H9 (cell line): Measurements from ENCODE around the gene PAX9. TPM values are rescaled to one million over a fixed set of nuclear protein-coding genes. Genes with fewer than 3 reads are reported as not detected.

Source experiments
- DNase-seq: peaks from one replicate; pipeline ENCODE4 v3.0.0-alpha.2; 2017
- H2AFZ ChIP-seq: one replicate; pipeline ENCODE4 v1.6.1; 2013; ENCODE audit warnings: mild to moderate bottlenecking, low read length, control low read depth, moderate library complexity
- H2AK5ac ChIP-seq: 2 replicates; pipeline ENCODE4 v1.6.1; 2013; ENCODE audit warnings: low read length, control low read depth, mixed read lengths; ENCODE audit not compliant: insufficient read length
- H2BK120ac ChIP-seq: one replicate; pipeline ENCODE4 v1.6.1; 2013; ENCODE audit warnings: low read depth, mild to moderate bottlenecking, low read length, control low read depth, inconsistent platforms; ENCODE audit not compliant: poor library complexity, severe bottlenecking
- H2BK12ac ChIP-seq: 2 replicates; pipeline ENCODE4 v1.6.1; 2013; ENCODE audit warnings: low read length, control low read depth, mixed read lengths, low read depth; ENCODE audit not compliant: insufficient read length
- H2BK15ac ChIP-seq: 2 replicates; pipeline ENCODE4 v1.6.1; 2013; ENCODE audit warnings: low read depth, low read length, control low read depth
- H2BK20ac ChIP-seq: one replicate; pipeline ENCODE4 v1.6.1; 2013; ENCODE audit warnings: low read depth, mild to moderate bottlenecking, low read length, control low read depth, inconsistent platforms; ENCODE audit not compliant: poor library complexity, severe bottlenecking
- H2BK5ac ChIP-seq: 2 replicates; pipeline ENCODE4 v1.6.1; 2013; ENCODE audit warnings: low read length, control low read depth, mixed read lengths; ENCODE audit not compliant: insufficient read length
- H3K14ac ChIP-seq: 2 replicates; pipeline ENCODE4 v1.6.1; 2013; ENCODE audit warnings: low read length, control low read depth; ENCODE audit not compliant: insufficient read depth
- H3K18ac ChIP-seq: 2 replicates; pipeline ENCODE4 v1.6.1; 2013; ENCODE audit warnings: low read depth, mild to moderate bottlenecking, mixed read lengths, low read length, control low read depth; ENCODE audit not compliant: insufficient read length
- H3K23ac ChIP-seq: 2 replicates; pipeline ENCODE4 v1.6.1; 2013; ENCODE audit warnings: low read length, control low read depth, mixed read lengths, low read depth; ENCODE audit not compliant: insufficient read length
- H3K23me2 ChIP-seq: 2 replicates; pipeline ENCODE4 v1.6.1; 2013; ENCODE audit warnings: low read depth, mild to moderate bottlenecking, mixed read lengths, low read length, control low read depth; ENCODE audit not compliant: insufficient read length, poor library complexity, severe bottlenecking
- H3K27ac ChIP-seq: 2 replicates; pipeline ENCODE4 v1.5.1; 2013; ENCODE audit warnings: low read length, control low read depth, mixed read lengths, low read depth; ENCODE audit not compliant: insufficient read length
- H3K27me3 ChIP-seq: 2 replicates; pipeline ENCODE4 v1.6.1; 2013; ENCODE audit warnings: low read length, control low read depth, inconsistent platforms; ENCODE audit not compliant: insufficient read depth
- H3K4ac ChIP-seq: 2 replicates; pipeline ENCODE4 v1.6.1; 2013; ENCODE audit warnings: low read depth, mild to moderate bottlenecking, control low read depth, inconsistent platforms, low read length, moderate library complexity
- H3K4me1 ChIP-seq: 2 replicates; pipeline ENCODE4 v1.6.1; 2013; ENCODE audit warnings: low read length, control low read depth, inconsistent platforms; ENCODE audit not compliant: insufficient read depth
- H3K4me2 ChIP-seq: 2 replicates; pipeline ENCODE4 v1.6.1; 2013; ENCODE audit warnings: low read length, control low read depth, mixed read lengths; ENCODE audit not compliant: insufficient read length, insufficient read depth
- H3K56ac ChIP-seq: 2 replicates; pipeline ENCODE4 v1.6.1; 2013; ENCODE audit warnings: low read depth, mild to moderate bottlenecking, mixed read lengths, low read length, control low read depth; ENCODE audit not compliant: insufficient read length
- H3K79me1 ChIP-seq: 2 replicates; pipeline ENCODE4 v1.6.1; 2013; ENCODE audit warnings: low read depth, mild to moderate bottlenecking, moderate library complexity, low read length, control low read depth, inconsistent platforms; ENCODE audit not compliant: insufficient read depth, poor library complexity, severe bottlenecking
- H3K79me2 ChIP-seq: 2 replicates; pipeline ENCODE4 v1.6.1; 2013; ENCODE audit warnings: low read length, control low read depth, inconsistent platforms; ENCODE audit not compliant: insufficient read depth
- H3K9ac ChIP-seq: 2 replicates; pipeline ENCODE4 v1.6.1; 2013; ENCODE audit warnings: low read length, control low read depth, mixed read lengths; ENCODE audit not compliant: insufficient read length; ENCODE audit errors: extremely low read depth
- H3K9me3 ChIP-seq: one replicate; pipeline ENCODE4 v1.6.1; 2013; ENCODE audit warnings: low read depth, low read length, inconsistent platforms; ENCODE audit not compliant: control insufficient read depth
- H3T11ph ChIP-seq: one replicate; pipeline ENCODE4 v1.6.1; 2013; ENCODE audit warnings: mild to moderate bottlenecking, low read length, control low read depth, inconsistent platforms
- H4K20me1 ChIP-seq: one replicate; pipeline ENCODE4 v1.6.1; 2013; ENCODE audit not compliant: control insufficient read depth, insufficient read length, insufficient read depth
- H4K5ac ChIP-seq: 2 replicates; pipeline ENCODE4 v1.6.1; 2013; ENCODE audit warnings: low read depth, mild to moderate bottlenecking, mixed read lengths, low read length, control low read depth; ENCODE audit not compliant: insufficient read length
- H4K8ac ChIP-seq: replicated peaks from 2 replicates; pipeline ENCODE4 v1.6.1; 2013; ENCODE audit warnings: low read length, control low read depth, mixed read lengths, low read depth; ENCODE audit not compliant: insufficient read length
- H4K91ac ChIP-seq: 2 replicates; pipeline ENCODE4 v1.6.1; 2013; ENCODE audit warnings: low read depth, mild to moderate bottlenecking, moderate library complexity, mixed read lengths, low read length, control low read depth; ENCODE audit not compliant: insufficient read length
- H3K27ac Mint-ChIP-seq, 3 experiments: 2 replicates in 2 of 3; 3 replicates in 1 of 3; pipeline ENCODE4 v1.8.0; 2020 to 2021; ENCODE audit warnings: mixed read lengths in 3 of 3, mild to moderate bottlenecking in 1 of 3, moderate library complexity in 1 of 3
- H3K27me3 Mint-ChIP-seq: 2 replicates; pipeline ENCODE4 v1.8.0; 2021; ENCODE audit warnings: low read depth, mild to moderate bottlenecking, moderate library complexity, mixed read lengths
- H3K36me3 Mint-ChIP-seq, 3 experiments: 2 replicates in 2 of 3; 3 replicates in 1 of 3; pipeline ENCODE4 v1.8.0; 2020 to 2021; ENCODE audit warnings: low read depth in 3 of 3, mixed read lengths in 3 of 3; ENCODE audit not compliant: insufficient read depth in 1 of 3
- H3K4me1 Mint-ChIP-seq, 2 experiments: 2 replicates each; pipeline ENCODE4 v1.8.0; 2020; ENCODE audit warnings: mixed read lengths in 2 of 2
- H3K4me3 Mint-ChIP-seq, 2 experiments: 2 replicates in 1 of 2; 3 replicates in 1 of 2; pipeline ENCODE4 v1.8.0; 2020 to 2021; ENCODE audit warnings: mild to moderate bottlenecking in 2 of 2, mixed read lengths in 2 of 2, moderate library complexity in 1 of 2
- H3K9me3 Mint-ChIP-seq, 2 experiments: 2 replicates in 1 of 2; 3 replicates in 1 of 2; pipeline ENCODE4 v1.8.0; 2020; ENCODE audit warnings: mild to moderate bottlenecking in 2 of 2, mixed read lengths in 2 of 2, moderate library complexity in 1 of 2
- CTCF ChIP-seq: fragments of 200-600 bp; sonication (generic); conservative IDR thresholded peaks from 3 replicates; pipeline ENCODE4 v1.8.0; 2021; ENCODE audit warnings: antibody characterized with exemption, mild to moderate bottlenecking
- WGBS: extraction: QIAGEN DNeasy Blood & Tissue Kit; methylation state at CpG from one replicate; pipeline ENCODE4 v1.1.7; 2013; ENCODE audit warnings: missing lambda C conversion rate, low lambda C conversion rate, mixed read lengths; ENCODE audit not compliant: insufficient read length; ENCODE audit errors: extremely low coverage; 5-methylcytosine and 5-hydroxymethylcytosine counted together
- total RNA-seq: library from RNA; stranded (reverse); gene quantifications from 2 replicates; pipeline ENCODE4 v1.2.1, GENCODE V29; 2021

The PAX9 gene
- total RNA-seq, 1 experiment from 2014 or later, result not detected

GRCh38 chr14:36726128-36726527, 64.5 kb downstream of the PAX9 start:
- no peak overlapping the region for H3K14ac ChIP-seq
- DNase-seq, result no peak
- no peak overlapping the region for H2BK12ac ChIP-seq
- H3T11ph ChIP-seq, result no peak overlapping the region
- peak overlapping the region in 1 of 3 experiments; percentile 67; a peak in 1 of 7 replicates for H3K27ac Mint-ChIP-seq
- no peaks in the 10 kb centered on the region for H3K27me3 ChIP-seq
- no peaks in the 10 kb centered on the region for H3K27me3 Mint-ChIP-seq
- H3K4me3 Mint-ChIP-seq, result no peak overlapping the region
- H3K4me2 ChIP-seq, result no peak overlapping the region
- no peak overlapping the region for H2AFZ ChIP-seq
- no peak overlapping the region for H4K5ac ChIP-seq
- H3K36me3 Mint-ChIP-seq, result no peaks in the 10 kb centered on the region
- H3K9me3 ChIP-seq, result no peaks in the 10 kb centered on the region
- H3K4me1 Mint-ChIP-seq, result peaks cover 8% of the 10 kb centered on the region in 2 experiments; a peak in 2 of 4 replicates
- H2BK20ac ChIP-seq, result no peak overlapping the region
- H4K91ac ChIP-seq, result no peak overlapping the region
- no peaks in the 10 kb centered on the region for H3K23me2 ChIP-seq
- H2BK5ac ChIP-seq, result no peak overlapping the region
- no peak for TF ChIP-seq CTCF
- no peak overlapping the region for H2BK15ac ChIP-seq
- no peak overlapping the region for H4K8ac ChIP-seq
- H4K20me1 ChIP-seq, result no peaks in the 10 kb centered on the region
- H3K79me1 ChIP-seq, result no peaks in the 10 kb centered on the region
- 100% methylated on average over 2 of the region's 3 CpGs for WGBS
- H3K27ac ChIP-seq, result no peak overlapping the region
- no peak overlapping the region for H2AK5ac ChIP-seq
- no peak overlapping the region for H3K23ac ChIP-seq
- H3K79me2 ChIP-seq, result no peaks in the 10 kb centered on the region
- peaks cover 7% of the 10 kb centered on the region; the same call in 1 of the 2 replicates for H3K4me1 ChIP-seq
- H3K9ac ChIP-seq, result no peak overlapping the region
- H3K56ac ChIP-seq, result no peak overlapping the region
- no peak overlapping the region for H3K18ac ChIP-seq
- no peaks in the 10 kb centered on the region for H3K9me3 Mint-ChIP-seq
- H3K4ac ChIP-seq, result no peak overlapping the region
- H2BK120ac ChIP-seq, result no peak overlapping the region

Other genes starting within 250 kb of the PAX9 start
- not detected in 2 replicates for gene NKX2-1, start 141.6 kb upstream of the PAX9 start, total RNA-seq
- not detected in 2 replicates for gene NKX2-8, start 79.2 kb upstream of the PAX9 start, total RNA-seq